ENCODE data around the gene LEF1.

The LEF1 gene

GRCh38 chr4:108210989-108211835 lies 42.5 kb upstream of the LEF1 start:
- TF ChIP-seq CTCF (IDR thresholded peaks at IDR 0.05; ENCODE audit: poor library complexity, severe bottlenecking): no peak
- H3K27ac ChIP-seq (ENCODE audit: poor library complexity, severe bottlenecking): no peak overlapping the region
- no peaks in the 10 kb centered on the region for H3K27me3 ChIP-seq (ENCODE audit: insufficient read depth, poor library complexity, severe bottlenecking)
- H3K9me3 ChIP-seq (ENCODE audit: severe bottlenecking): no peaks in the 10 kb centered on the region
- DNase-seq (ENCODE audit: low spot score): no peak
- no peak overlapping the region for H3K4me3 ChIP-seq (ENCODE audit: severe bottlenecking)
- peak; percentile 57; the same call in 2 of the 3 replicates for ATAC-seq (ENCODE audit: low read depth)
- no peaks in the 10 kb centered on the region for H3K4me1 ChIP-seq (ENCODE audit: insufficient read depth, poor library complexity, severe bottlenecking)
- H3K36me3 ChIP-seq (ENCODE audit: low read depth): no peaks in the 10 kb centered on the region

- H3K4me1 ChIP-seq (ENCODE audit: insufficient read depth, poor library complexity, severe bottlenecking): no peaks in the 10 kb centered on the region
- TF ChIP-seq CTCF (IDR thresholded peaks at IDR 0.05; ENCODE audit: poor library complexity, severe bottlenecking): no peak
- ATAC-seq (ENCODE audit: low read depth) (no peak), DNase-seq (ENCODE audit: low spot score) (no peak)
- no peaks in the 10 kb centered on the region for H3K27me3 ChIP-seq (ENCODE audit: insufficient read depth, poor library complexity, severe bottlenecking)
- no peaks in the 10 kb centered on the region for H3K36me3 ChIP-seq (ENCODE audit: low read depth)
- no peaks in the 10 kb centered on the region for H3K9me3 ChIP-seq (ENCODE audit: severe bottlenecking)
- H3K4me3 ChIP-seq (ENCODE audit: severe bottlenecking): no peak overlapping the region
- no peak overlapping the region for H3K27ac ChIP-seq (ENCODE audit: poor library complexity, severe bottlenecking)
Measured at GRCh38 chr4:108209489-108209888, 40.8 kb upstream of the LEF1 start.

- ATAC-seq (ENCODE audit: low read depth) (no peak), DNase-seq (ENCODE audit: low spot score) (no peak)
- no peaks in the 10 kb centered on the region for H3K27me3 ChIP-seq (ENCODE audit: insufficient read depth, poor library complexity, severe bottlenecking)
- H3K9me3 ChIP-seq (ENCODE audit: severe bottlenecking): no peaks in the 10 kb centered on the region
- TF ChIP-seq CTCF (IDR thresholded peaks at IDR 0.05; ENCODE audit: poor library complexity, severe bottlenecking): no peak
- H3K36me3 ChIP-seq (ENCODE audit: low read depth): no peaks in the 10 kb centered on the region
- H3K4me3 ChIP-seq (ENCODE audit: severe bottlenecking): no peak overlapping the region
- no peak overlapping the region for H3K27ac ChIP-seq (ENCODE audit: poor library complexity, severe bottlenecking)
- H3K4me1 ChIP-seq (ENCODE audit: insufficient read depth, poor library complexity, severe bottlenecking): no peaks in the 10 kb centered on the region
Measured at GRCh38 chr4:108205859-108206258, 37.1 kb upstream of the LEF1 start.

- Histone ChIP-seq H3K27me3 (ENCODE audit: insufficient read depth, poor library complexity, severe bottlenecking) (no peaks in the 10 kb centered on the region), H3K4me3 (ENCODE audit: severe bottlenecking) (no peak overlapping the region), H3K36me3 (ENCODE audit: low read depth) (no peaks in the 10 kb centered on the region), H3K9me3 (ENCODE audit: severe bottlenecking) (no peaks in the 10 kb centered on the region), H3K4me1 (ENCODE audit: insufficient read depth, poor library complexity, severe bottlenecking) (no peaks in the 10 kb centered on the region), H3K27ac (ENCODE audit: poor library complexity, severe bottlenecking) (no peak overlapping the region)
- no peak for TF ChIP-seq CTCF (IDR thresholded peaks at IDR 0.05; ENCODE audit: poor library complexity, severe bottlenecking)
- ATAC-seq (ENCODE audit: low read depth): no peak
- no peak for DNase-seq (ENCODE audit: low spot score)
Measured at GRCh38 chr4:108204518-108204917, 35.8 kb upstream of the LEF1 start.

- H3K4me1 ChIP-seq (ENCODE audit: insufficient read depth, poor library complexity, severe bottlenecking): no peaks in the 10 kb centered on the region
- TF ChIP-seq CTCF (IDR thresholded peaks at IDR 0.05; ENCODE audit: poor library complexity, severe bottlenecking): no peak
- no peaks in the 10 kb centered on the region for H3K36me3 ChIP-seq (ENCODE audit: low read depth)
- H3K4me3 ChIP-seq (ENCODE audit: severe bottlenecking): no peak overlapping the region
- H3K27ac ChIP-seq (ENCODE audit: poor library complexity, severe bottlenecking): no peak overlapping the region
- H3K9me3 ChIP-seq (ENCODE audit: severe bottlenecking): no peaks in the 10 kb centered on the region
- DNase-seq (ENCODE audit: low spot score): no peak
- ATAC-seq (ENCODE audit: low read depth): no peak
- H3K27me3 ChIP-seq (ENCODE audit: insufficient read depth, poor library complexity, severe bottlenecking): no peaks in the 10 kb centered on the region
Measured at GRCh38 chr4:108203377-108203776, 34.6 kb upstream of the LEF1 start.

All from RWPE2 (cell line).